COLO829 (cell line): Measurements from ENCODE around the gene B3GNT9.

Experiments
- DNase-seq: peaks from one replicate; pipeline ENCODE4 v3.0.0; 2012; ENCODE audit warnings: low spot score

Gene B3GNT9

DNA sequence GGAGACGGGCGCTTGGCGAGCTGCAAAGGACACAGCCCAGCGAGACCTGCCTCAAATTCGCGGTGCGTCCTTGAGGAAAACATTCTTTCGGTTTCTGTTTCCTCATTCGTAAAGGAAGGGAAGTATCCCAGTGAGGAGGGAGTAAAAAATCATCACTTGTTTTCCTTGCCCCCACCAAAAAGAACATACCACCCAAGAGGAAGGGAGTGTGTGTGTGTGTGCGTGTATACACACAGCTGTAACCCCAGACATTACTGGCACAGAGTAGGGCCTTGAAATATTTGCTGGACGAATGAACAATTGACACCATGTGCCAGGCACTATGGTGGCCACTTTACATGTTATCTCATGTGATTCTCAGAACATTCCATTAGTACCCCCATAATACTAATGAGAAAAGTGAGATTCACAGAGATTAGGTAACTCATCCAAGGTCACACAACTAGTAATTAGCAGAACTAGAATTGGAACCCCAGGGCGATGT, 34.9 kb upstream of the B3GNT9 start:
- no peak for DNase-seq

DNA sequence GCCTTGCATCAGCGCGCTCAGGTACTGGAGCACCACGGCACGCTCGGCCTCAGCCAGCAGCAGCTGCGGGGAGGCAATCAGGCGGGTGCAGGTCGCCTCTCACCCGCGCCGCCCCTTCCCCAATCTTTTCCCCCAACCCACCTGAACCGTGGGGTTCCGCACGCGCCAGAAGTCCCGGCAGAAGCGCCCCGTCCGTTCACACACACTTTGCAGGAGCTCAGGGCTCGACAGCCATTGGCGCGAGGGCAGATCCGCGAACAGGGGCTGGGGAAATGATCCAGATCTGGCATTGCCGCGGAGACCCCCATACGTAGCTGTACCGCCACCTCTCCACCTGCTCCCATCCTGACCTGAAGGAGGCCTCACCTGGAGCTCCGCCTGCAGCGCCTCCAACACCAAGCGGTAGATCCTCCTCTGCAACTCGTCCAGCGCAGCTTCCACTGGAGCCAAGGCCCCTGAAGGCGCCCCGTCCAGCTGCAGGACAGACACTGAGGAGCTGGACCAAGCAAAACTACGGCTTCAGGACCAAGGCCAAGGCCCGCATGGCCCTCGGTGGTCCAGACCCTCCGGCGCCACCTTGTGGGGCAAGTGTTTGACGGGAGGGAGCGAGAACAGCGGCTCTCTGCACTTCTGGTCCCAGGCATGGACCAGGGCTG, 34.3 kb upstream of the B3GNT9 start:
- no peak for DNase-seq

DNA sequence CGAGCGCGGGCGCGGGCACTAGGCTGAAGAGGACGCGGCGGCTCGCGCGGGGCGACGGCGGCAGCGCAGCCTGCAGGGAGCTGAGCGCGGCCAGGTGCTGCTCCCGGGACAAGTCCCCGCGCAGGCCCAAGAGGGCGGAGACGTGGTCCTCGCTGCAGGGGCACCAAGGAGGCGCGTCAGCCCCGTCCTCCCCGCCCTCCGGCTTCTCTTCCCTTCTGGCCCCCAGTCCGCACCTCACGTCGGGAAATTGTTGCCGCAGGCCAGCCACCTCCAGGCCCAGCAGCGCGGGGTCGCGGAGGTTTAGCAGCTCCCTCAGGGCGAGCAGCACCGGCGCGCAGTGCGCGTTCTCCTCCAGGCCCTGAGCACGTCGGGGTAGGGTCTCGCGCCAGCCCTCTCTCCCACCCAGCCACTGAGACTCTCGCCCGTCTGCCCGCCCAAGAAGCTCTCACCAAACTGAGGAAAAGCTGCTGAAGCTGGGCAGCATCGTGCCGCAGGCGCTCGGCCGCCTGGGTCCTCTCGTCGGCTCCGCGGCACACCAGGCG, 33.7 kb upstream of the B3GNT9 start:
- DNase-seq: no peak

DNA sequence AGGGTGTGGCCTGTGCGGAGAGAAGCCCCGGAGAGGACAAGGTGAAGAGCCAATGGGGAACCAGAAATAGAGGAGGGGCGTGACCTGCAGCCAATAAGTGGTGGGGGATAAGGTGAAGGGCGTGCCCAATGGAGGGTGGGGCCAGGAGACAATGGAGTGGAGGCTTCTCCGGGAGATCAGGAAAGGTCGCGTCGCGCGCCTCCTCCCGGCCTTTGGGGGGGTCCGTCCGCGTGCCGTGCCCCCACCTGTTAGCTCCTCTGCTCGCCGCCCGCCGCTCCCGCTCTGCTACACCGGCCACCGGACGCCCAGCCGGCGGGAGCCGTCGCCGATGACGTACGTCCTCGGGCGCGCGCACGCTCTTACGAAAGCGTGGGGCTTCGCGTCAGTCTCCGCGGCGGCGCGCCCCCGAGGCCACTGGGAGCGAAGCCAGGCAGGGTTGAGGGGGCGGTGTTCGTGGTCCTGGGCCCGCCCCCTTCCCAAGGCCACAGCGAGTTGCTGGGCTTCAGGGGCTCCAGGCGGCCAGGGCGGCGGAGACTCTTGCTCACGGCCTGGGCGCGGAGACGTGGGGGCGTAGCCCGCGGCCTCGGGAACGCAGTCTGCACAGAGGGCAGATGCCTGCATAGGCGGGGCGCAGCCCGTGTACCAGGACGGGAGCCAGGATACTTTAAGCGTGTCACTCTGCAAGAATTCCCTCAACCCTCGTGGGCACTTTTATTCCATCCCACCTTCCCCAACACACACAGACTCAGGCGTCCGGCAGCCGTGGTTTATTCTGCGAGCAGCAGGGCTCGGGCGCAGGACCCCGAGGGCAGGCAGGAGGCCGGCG, 33.0 kb upstream of the B3GNT9 start, which contains the start of gene MATCAP1:
TSS of gene MATCAP1 (minus strand) at position 337 of the 826 bp plus-strand sequence. CDS start 3,353 bp downstream, outside the sequence.
- DNase-seq: peak; percentile 98

DNA sequence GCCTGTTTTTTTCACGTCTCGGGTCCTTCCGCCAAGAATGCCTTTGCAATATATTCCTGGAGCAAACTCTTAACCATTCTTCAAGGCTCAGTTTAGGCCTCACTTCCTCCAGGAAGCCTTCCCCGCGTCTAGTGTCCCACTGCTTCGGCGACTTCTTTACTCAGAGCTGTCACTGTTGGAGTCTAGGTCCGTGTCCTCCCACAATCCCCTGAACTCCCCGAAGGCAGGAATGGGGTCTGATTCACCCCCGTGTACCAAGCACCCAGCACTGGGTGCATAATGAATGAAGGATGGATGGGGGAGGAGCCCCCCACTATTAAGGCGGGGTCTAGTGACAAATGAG, 32.5 kb upstream of the B3GNT9 start:
- DNase-seq: no peak

DNA sequence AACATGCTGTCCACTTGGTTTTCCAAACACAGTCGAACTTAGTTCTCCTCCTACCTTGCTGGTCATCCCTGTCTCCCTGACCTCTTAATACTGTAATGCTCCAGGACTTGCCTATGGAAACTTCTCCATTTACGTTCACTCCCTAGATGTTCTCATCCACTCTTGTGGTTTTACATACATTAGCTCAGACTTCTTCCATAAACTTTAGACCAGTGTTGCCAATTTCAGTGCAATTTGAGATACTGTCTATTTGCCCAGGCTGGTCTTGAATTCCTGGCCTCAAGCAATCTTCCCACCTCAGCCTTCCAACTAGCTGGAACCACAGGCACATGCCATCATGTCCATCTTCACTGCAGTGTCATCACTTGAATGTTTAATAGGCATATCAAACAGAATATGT, 31.5 kb upstream of the B3GNT9 start:
- DNase-seq: no peak

DNA sequence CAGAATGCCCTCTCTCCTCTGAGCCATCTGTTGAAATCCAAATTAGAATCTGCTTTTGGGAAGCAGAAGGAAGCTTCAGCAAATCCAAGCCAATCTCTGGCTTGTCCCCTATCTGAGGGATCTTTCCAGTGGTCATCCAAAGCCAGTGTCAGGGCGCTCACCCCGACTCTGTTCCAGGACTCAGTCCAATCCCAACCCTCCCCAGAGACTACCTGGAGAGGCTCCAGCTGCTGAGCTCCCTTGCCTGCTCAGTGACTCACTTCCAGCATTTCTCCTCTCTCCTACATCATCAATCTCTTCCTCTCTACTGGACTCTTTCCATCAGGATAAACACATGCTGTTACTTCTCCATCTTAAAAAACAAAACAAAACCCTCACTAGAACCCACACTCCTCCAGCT, 30.5 kb upstream of the B3GNT9 start:
- DNase-seq: no peak

DNA sequence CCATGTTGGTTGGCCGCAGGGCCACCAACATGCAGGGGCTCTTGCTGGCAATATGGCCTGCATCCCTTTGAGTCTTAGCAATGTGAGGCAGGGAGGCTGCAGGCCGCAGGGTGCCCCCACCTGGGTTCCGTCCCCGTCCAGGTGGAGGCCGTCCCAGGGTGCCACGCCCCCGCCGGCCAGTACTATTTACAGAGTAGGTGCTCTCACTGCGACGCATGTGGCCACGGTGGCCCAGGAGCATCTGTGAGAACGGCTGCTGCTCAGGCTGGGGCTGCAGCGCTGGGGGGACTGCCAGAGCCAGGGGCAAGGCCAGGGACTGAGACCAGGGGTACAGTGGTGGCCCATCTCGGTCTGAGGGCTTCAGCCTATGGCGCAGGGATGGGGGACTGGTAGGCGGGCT, 29.4 kb upstream of the B3GNT9 start:
- no peak for DNase-seq

DNA sequence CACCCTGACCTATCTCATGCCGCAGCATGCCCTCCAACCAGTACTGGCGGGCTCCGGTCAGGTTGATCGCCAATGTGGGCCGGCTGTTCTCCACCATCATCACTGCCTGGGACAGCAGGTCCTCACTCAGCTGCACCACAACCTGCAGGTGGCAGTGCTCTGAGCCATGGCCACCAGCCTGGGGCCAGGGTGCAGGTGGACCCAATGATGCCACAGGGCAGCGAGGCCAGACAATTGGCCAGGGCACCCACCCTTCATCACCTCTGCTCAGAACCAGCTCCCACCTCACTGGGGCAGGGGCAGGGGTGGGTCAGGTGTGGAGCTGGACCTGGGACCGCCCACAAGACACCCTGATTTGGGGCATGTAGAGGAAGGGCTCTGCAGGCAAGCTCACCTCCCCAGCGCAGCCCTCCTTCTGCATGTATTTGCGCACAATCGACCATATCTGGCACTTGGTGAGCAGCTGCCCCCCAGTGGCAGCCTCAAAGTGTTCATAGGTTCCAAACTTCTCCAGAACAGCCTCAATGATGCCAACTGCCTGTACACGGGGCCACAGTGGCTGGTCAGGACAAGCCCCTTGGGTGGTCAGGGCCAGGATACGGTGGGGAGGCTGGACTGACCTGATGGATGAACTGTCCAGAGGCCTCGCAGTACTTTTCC, 28.8 kb upstream of the B3GNT9 start:
- DNase-seq: no peak

DNA sequence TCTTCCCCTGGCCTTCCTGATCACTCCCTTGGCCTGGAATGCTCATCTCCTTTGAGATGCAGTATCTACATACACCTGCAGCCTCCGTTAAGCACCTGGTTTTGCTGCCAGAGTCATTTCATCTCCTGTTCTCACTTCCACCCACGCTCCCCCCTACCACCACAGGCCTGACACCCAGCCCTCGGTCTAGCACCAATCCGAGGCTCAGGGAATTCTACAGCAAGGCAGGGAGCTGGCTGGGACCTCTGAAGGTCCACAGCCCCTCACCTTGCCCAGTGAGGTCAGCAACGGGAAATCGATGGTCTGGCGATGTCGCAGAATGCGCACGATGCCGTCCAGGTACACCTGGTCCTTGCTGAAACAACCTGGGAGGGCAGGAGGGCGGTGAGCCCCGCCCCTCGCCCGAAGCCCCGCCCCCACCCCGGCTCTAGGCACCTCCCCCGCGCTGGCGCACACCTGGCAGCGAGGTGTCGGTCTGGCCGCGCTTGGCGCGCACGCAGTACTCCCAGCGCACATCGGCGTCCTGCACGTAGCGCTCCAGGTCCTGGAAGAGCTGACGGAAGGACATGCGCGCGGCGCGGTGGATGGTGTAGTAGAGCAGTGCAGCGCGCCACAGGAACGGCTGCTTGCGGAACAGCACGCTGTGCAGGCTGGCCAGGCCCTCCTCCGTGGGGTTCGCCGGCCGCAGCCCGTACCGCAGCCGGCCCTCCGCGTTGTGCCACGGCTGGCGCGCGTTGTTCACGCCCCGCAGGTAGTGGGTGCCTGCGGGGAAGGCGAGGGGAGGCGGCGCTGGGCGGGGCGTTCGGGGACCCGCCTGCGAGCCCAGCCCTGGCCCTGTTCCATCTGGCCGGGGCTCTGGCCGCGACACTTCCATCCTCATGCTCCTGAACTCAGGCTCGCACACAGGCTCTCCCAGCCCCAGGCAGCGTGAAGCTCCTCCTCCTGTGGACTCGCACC, 27.2 kb upstream of the B3GNT9 start:
- no peak for DNase-seq

DNA sequence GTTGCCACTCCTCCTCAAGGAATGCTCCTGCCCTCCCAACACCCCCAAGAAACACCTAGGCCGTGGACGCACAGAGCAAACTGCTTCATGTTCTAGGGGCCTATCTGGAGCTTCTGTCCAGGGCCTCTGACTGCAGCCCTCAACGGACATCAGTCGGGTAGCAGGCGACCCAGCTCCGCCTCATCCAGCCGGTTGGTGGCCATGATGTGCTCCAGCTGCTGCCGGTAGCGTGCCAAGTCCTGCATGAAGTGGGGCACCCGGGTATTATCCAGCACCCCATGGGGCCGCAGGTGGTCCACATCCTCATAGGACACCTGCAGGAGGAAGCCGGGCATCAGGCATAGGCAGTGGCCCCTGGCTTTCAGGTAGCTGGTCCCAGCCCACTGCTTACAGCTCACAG, 25.9 kb upstream of the B3GNT9 start:
- no peak for DNase-seq

DNA sequence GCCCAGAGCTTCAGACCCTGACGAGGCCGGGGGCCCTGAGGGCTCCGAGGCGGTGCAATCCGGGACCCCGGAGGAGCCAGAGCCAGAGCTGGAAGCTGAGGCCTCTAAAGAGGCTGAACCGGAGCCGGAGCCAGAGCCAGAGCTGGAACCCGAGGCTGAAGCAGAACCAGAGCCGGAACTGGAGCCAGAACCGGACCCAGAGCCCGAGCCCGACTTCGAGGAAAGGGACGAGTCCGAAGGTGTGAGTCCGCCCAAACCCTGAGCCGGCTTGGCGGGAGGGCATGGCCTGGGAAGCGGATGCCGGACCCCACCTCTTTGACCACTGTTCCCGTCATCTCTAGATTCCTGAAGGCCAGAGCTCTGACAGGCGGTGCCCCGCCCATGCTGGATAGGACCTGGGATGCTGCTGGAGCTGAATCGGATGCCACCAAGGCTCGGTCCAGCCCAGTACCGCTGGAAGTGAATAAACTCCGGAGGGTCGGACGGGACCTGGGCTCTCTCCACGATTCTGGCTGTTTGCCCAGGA, 24.0 kb upstream of the B3GNT9 start:
- no peak for DNase-seq

DNA sequence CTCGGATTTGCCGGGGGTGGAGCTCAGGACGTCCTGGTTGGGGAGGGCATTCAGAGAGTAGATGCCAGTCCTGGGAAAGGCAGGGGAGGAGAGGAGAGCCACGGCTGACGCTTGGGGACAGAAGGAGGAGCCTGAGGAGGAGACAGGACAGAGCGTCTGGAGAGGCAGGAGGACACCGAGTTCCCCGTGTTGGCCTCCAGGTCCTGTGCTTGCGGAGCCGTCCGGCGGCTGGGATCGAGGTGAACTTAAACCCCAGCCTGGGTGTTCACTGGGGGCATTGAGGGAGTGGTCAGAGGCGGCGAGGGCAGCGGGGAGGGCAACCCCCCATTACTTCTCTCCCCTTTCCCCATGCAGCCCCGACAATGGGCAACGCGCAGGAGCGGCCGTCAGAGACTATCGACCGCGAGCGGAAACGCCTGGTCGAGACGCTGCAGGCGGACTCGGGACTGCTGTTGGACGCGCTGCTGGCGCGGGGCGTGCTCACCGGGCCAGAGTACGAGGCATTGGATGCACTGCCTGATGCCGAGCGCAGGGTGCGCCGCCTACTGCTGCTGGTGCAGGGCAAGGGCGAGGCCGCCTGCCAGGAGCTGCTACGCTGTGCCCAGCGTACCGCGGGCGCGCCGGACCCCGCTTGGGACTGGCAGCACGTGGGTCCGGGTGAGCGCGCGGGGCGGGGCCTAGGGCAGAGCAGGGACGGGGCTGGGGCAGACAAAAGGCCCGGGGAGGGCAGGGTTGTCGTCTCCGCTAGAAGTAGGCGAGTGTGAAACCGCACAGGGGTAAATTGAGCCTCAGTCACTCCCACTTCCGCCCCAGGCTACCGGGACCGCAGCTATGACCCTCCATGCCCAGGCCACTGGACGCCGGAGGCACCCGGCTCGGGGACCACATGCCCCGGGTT, 23.3 kb upstream of the B3GNT9 start:
- no peak for DNase-seq

DNA sequence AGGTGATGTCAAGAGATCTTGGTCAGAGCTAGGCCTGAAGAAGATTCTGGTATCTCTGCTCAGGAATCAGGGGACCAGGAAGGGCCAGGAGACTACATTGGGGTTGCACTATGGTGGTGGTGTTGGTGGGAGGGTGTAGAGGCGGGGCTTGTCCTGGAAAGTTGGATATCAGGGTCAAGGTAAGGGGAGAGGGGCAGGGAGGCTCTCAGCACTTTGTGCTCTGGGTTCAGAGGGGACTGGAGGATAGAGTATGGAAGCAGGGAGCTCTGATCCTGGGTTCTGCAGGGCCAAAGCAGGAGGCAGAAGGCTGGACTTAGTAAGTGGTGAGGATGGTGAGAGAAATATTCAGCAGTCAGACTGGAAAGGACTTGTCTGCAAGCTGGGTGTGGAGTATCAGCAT, 22.5 kb upstream of the B3GNT9 start:
- DNase-seq: no peak

DNA sequence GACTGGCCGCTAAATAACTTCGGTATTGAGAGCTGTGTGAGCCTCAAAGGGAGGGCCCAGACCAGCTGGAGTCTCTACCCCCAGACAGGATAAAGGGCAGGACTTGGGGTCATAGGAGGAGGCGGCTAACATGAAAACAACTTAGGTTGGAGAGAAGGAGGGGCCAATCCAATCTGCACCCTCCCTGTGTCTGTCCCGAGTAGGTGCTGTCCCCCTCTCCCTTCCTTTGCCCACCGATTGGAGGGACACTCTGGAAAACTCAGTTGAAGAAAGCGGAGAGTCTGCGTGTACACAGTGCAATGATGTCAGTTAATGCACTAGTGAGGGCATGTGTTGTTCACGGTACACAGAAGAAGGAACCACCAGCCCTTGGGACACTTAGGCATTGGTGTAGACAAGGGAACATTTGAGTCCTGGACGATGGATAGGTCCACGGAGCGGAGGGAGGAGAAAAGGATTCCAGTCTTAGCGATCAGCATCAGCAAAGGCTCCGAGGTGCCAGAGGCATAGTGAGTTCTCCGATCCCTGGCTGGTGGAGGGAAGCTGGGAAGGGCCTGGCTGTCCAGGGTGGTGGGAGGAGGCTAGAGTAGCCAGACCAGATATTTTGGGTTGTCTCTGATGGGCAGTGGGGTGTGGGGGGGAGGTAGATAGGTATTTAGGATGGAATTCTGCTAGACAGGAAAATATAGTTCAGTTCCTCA, 20.3 kb upstream of the B3GNT9 start:
- DNase-seq: no peak

DNA sequence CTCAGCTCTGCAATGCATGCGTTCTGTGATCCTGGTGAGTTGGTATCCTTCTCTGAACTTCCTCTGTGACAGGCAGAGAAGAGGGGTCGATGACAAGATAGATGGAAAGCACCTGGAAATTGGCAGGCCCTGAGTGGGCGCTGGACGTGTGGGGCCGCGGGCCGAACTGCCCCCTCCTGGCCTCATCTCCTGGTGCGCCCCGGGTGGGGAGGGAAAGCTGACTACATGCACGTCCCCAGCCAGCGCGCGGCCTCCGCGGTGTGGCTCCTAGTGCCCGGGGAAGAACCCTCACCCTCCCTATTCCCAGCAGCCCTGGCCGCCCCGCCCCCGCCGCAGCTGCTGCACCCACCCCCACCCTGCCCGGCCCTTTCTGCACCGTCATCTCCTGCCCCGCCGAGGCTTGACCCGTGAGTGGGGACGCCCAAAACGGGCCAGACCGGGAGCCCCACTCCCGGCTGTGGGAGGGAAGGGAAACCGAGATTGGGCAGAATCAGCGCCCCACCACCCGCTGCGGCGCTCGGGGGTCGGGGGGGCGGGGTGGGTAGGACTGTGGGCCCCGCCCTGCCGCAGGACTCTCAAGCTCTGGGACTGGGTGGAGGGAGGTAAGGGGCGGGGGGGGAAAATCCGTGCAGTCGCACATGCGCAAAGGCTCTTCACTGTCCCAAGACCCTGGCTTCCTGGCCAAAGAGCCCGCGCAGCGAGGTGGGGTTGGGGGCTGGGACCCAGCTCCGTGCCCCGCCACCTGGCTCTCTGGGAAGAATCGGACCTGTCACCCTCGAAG, 19.6 kb upstream of the B3GNT9 start, which contains the start of gene NOL3:
TSS of gene NOL3 (plus strand) at position 371 of the 781 bp plus-strand sequence.
- DNase-seq: peak; percentile 70

DNA sequence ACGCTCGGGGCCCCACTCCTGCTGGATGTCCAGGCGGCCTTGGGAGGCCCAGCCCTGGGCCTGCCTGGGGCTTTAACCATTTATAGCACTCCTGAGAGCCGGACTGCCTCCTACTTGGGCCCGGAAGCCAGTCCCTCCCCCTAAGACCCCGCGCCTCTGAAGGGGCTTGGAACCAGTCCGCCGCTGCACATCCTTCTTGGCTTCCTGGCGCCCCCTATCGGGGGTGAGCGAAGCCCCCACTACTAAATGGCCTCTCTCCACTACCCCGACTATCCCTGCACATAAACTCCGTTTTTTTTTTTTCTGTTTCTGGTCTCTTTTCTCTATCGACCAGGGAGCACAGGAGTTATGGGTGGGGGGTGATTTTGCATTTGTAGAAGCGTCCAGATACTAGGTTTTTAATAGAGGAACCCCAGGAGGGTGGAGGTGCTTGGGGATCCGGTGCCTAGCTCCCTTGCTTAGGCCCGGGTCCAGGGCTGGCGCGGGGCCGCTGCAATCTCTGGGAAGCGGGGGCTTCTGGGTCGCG, 18.9 kb upstream of the B3GNT9 start:
- no peak for DNase-seq

DNA sequence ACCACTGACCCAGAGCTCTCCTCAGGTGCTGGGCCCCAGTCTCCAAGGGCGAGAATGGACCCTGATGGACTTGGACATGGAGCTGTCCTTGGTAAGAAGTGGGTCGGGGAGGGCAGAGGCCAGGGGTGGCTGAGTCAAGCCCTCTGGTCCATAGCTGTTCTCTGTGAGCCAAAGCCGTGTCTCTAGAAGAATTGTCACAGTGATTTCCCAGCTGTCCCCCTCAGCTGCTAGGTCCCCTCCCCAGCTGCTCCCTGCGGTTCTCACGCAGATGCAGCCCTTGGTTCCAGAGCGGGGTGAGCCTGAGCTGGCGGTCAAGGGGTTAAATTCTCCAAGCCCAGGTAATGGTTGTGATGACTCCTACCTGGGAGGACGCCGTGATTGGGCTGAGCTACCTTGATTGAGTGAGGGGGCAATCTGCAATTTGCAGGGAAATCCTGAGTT, 18.2 kb upstream of the B3GNT9 start:
- no peak for DNase-seq
